ENCODE data around the gene PRADC1.

DNA sequence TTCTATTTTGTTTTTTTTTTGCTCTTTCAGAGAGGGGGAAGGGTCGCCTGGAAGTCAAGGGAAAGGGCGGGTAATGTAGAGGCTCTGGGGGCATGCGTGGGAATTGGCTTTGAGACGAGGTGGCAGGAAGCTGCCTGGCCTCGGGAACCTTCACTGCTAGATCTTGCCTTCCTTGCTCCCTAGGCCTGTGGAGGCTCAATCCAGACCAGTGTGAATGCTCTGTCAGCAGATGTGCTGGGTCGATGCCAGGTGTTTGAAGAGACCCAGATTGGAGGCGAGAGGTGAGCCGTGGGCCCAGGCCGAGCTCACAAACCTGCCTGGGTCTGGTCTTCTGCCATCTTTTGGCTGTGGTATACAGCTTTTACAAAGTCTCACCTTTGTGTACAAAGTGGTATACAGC is 16.6 kb upstream of the PRADC1 start:
- TF ChIP-seq POLR2AphosphoS5 (IDR thresholded peaks at IDR 0.05): no peak
- TF ChIP-seq, protein P1, sequence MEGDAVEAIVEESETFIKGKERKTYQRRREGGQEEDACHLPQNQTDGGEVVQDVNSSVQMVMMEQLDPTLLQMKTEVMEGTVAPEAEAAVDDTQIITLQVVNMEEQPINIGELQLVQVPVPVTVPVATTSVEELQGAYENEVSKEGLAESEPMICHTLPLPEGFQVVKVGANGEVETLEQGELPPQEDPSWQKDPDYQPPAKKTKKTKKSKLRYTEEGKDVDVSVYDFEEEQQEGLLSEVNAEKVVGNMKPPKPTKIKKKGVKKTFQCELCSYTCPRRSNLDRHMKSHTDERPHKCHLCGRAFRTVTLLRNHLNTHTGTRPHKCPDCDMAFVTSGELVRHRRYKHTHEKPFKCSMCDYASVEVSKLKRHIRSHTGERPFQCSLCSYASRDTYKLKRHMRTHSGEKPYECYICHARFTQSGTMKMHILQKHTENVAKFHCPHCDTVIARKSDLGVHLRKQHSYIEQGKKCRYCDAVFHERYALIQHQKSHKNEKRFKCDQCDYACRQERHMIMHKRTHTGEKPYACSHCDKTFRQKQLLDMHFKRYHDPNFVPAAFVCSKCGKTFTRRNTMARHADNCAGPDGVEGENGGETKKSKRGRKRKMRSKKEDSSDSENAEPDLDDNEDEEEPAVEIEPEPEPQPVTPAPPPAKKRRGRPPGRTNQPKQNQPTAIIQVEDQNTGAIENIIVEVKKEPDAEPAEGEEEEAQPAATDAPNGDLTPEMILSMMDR (IDR thresholded peaks at IDR 0.05): no peak

Data from esophagus muscularis mucosa (tissue), 3 donors.